SK-N-MC (cell line): ENCODE measurements around the gene COL5A3.

Source experiments
- DNase-seq: peaks from one replicate; pipeline ENCODE4 v3.0.0-alpha.2; 2011; ENCODE audit warnings: low read depth, low spot score
- H3K27ac ChIP-seq: fragments of 200-600 bp; sonication (generic); 2 replicates; pipeline ENCODE4 v1.5.1; 2016; ENCODE audit warnings: mixed run types
- H3K36me3 ChIP-seq: fragments of 200-600 bp; sonication (generic); 2 replicates; pipeline ENCODE4 v1.6.1; 2017; ENCODE audit warnings: antibody characterized with exemption, low read length, mixed read lengths; ENCODE audit not compliant: insufficient read depth
- H3K4me3 ChIP-seq: fragments of 200-600 bp; sonication (generic); 2 replicates; pipeline ENCODE4 v1.5.1; 2016
- H3K9ac ChIP-seq: fragments of 200-600 bp; sonication (generic); 2 replicates; pipeline ENCODE4 v1.8.0; 2017; ENCODE audit warnings: mixed run types, mixed read lengths; ENCODE audit not compliant: insufficient read length
- H3K9me3 ChIP-seq: fragments of 200-600 bp; sonication (generic); 2 replicates; pipeline ENCODE4 v1.6.1; 2017; ENCODE audit warnings: low read depth, mild to moderate bottlenecking, antibody characterized with exemption, low read length, moderate library complexity, mixed read lengths
- EZH2 ChIP-seq: fragments of 200-600 bp; sonication (generic); IDR thresholded peaks from one replicate; pipeline ENCODE4 v1.6.1; 2017; ENCODE audit warnings: antibody characterized with exemption
- FOXP2 ChIP-seq: optimal IDR thresholded peaks from 2 replicates; pipeline ENCODE3; 2011; ENCODE audit warnings: mild to moderate bottlenecking, moderate library complexity; ENCODE audit not compliant: insufficient read depth; ENCODE audit errors: extremely low read length, control extremely low read depth
- POLR2AphosphoS5 ChIP-seq: IDR thresholded peaks from 2 replicates; pipeline ENCODE4 v1.6.1; 2012; ENCODE audit warnings: mild to moderate bottlenecking, low read depth, low read length, borderline replicate concordance

COL5A3 gene

DNA sequence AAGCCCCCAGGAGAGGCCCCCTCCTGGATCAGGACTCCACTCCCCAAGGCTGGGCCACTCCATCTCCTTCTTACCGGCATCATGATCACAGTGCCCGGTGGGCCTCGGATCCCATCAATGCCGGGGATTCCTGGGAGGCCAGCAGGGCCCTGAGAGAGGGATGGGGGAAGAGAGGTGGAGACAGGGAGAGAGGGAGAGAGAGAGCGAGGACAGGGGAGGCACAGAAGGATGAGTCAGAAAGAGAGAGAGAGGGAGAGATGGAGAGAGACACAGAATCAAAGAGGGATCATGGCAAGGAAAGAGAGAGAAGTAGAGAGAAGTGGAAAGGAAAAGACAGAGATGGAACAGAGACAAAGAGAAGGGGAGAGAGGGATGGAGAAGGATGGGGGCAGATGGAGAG, 13.8 kb downstream of the COL5A3 start:
- Histone ChIP-seq H3K27ac (no peak overlapping the region), H3K9me3 (no peaks in the 10 kb centered on the region), H3K4me3 (no peak overlapping the region), H3K36me3 (no peaks in the 10 kb centered on the region), H3K9ac (no peak overlapping the region)
- TF ChIP-seq EZH2, result no peak
- TF ChIP-seq POLR2AphosphoS5, result no peak
- no peak for TF ChIP-seq FOXP2
- DNase-seq, result no peak

DNA sequence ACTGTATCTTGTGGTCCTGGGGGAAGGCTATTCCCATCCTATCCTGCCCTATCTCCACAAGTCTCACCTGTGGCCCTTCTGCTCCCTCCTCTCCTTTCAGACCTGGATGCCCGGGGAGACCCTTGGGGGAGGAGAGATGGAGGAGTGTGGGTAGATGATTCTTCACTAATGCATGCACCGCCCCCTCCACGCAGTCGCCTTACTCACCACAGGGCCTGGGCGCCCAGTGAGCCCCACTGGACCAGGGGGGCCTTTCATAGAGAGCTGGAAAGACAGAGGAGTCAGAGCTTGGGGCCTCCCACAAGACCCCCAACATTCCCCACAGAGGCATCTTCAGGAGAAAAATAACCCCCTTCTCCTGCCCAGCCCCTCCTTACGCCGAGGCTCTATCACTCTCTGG, 14.3 kb downstream of the COL5A3 start:
- Histone ChIP-seq H3K9me3 (no peaks in the 10 kb centered on the region), H3K36me3 (no peaks in the 10 kb centered on the region), H3K9ac (no peak overlapping the region), H3K27ac (no peak overlapping the region), H3K4me3 (no peak overlapping the region)
- DNase-seq, result no peak
- TF ChIP-seq FOXP2 (no peak), EZH2 (no peak), POLR2AphosphoS5 (no peak)

DNA sequence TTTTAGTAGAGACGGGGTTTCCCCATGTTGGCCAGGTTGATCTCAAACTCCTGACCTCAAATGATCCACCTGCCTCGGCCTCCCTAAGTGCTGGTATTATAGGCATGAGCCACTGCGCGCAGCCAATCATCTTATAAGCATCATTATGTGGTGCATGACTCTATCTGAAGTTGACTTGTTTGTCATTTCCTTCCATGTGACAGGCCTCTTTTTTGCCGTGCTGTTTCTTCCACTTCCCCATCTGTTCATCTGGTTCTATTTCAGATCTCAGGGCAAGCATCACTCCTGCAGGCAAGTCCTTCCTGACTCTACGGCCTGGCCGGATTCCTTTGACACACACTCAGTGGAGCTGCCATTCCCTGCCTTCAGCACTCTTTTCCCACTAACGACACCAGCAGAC, 15.2 kb downstream of the COL5A3 start:
- Histone ChIP-seq H3K4me3 (no peak overlapping the region), H3K9ac (no peak overlapping the region), H3K9me3 (no peaks in the 10 kb centered on the region), H3K36me3 (no peaks in the 10 kb centered on the region), H3K27ac (no peak overlapping the region)
- TF ChIP-seq FOXP2 (no peak), EZH2 (no peak), POLR2AphosphoS5 (no peak)
- no peak for DNase-seq

DNA sequence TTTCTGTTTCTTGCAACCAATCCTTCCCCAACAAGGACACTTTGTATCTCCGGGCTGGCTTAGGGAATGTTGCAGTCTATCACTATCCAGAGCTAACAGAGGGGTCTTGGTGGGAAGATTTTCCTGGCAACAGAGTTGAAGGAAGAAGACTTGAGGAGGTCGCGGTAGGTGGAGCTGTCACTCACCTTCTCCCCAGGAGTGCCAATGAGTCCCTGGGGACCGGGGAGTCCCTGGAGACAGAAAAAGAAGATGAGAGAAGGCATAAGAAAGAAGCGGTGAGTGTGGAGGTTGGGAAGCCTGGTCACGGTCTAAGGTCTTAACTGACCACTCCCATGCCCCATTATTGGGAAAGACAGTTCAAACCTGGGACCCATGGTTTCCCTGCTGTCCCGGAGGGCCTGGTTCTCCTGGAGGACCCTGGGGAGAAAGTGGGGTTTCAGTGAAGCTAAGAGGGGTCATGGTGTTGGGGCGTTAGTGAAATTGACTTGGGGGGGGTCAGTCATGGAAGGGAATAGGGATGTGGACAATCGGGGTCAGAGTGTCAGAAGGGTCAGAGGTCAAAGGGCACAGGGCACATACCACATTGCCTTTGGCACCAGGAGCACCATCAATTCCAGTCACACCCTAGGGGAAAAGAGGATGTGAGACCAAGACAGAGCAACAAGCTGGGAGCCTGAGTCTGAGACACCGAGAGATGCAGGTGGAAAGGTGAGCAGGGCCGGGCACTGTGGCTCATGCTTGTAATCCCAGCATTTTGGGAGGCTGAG, 18.7 kb downstream of the COL5A3 start:
- DNase-seq, result no peak
- H3K27ac ChIP-seq, result no peak overlapping the region
- H3K4me3 ChIP-seq, result no peak overlapping the region
- H3K36me3 ChIP-seq, result no peaks in the 10 kb centered on the region
- H3K9me3 ChIP-seq, result no peaks in the 10 kb centered on the region
- TF ChIP-seq EZH2 (no peak), POLR2AphosphoS5 (no peak), FOXP2 (no peak)
- no peak overlapping the region for H3K9ac ChIP-seq

DNA sequence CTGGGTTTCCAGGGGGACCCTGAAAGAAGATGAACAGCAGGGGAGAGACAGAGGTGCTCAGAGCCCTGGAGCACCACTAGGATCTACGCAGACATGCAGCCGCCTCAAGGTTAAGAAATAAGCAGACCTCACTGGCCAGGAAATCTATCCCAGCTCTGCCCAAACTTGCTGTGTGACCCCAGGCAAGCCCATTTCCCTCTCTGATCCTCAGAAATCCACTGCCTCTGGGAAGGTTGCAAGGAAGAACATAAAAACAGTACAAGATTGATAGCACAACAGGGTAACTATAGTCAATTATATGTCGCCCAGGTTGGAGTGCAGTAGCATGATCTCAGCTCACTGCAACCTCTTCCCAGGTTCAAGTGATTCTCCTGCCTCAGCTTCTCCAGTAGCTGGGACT, 20.8 kb downstream of the COL5A3 start:
- no peak overlapping the region for H3K27ac ChIP-seq
- H3K36me3 ChIP-seq, result no peaks in the 10 kb centered on the region
- no peak overlapping the region for H3K9ac ChIP-seq
- H3K9me3 ChIP-seq, result no peaks in the 10 kb centered on the region
- DNase-seq, result no peak
- no peak for TF ChIP-seq FOXP2
- H3K4me3 ChIP-seq, result no peak overlapping the region

DNA sequence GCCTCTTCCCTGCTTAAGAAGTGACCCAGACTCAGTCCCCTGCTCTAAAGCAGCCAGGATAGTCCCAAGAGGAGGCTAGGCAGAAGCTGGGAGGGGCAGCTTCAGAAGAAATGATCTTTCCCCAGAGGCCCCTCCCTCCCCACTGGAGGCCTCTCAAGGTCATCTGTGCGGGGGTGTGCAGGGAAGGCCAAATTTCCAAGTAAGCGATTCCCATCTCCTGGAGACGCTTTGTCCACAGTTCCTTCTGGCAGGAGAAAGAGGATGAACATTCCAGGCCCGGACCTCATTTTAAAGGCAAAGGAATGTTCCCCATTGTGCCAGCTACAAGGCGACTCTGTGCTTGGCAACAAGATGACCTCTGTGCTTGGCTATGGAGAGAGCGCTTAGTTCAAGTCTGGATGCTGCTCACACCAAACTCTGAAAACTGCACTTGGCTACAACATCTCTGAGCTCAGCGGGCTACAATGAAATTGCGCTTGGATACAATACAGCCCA, 23.5 kb downstream of the COL5A3 start:
- no peak for TF ChIP-seq FOXP2
- no peak for TF ChIP-seq EZH2
- TF ChIP-seq POLR2AphosphoS5, result no peak
- Histone ChIP-seq H3K4me3 (no peak overlapping the region), H3K9ac (no peak overlapping the region), H3K27ac (no peak overlapping the region), H3K36me3 (no peaks in the 10 kb centered on the region), H3K9me3 (no peaks in the 10 kb centered on the region)
- no peak for DNase-seq

DNA sequence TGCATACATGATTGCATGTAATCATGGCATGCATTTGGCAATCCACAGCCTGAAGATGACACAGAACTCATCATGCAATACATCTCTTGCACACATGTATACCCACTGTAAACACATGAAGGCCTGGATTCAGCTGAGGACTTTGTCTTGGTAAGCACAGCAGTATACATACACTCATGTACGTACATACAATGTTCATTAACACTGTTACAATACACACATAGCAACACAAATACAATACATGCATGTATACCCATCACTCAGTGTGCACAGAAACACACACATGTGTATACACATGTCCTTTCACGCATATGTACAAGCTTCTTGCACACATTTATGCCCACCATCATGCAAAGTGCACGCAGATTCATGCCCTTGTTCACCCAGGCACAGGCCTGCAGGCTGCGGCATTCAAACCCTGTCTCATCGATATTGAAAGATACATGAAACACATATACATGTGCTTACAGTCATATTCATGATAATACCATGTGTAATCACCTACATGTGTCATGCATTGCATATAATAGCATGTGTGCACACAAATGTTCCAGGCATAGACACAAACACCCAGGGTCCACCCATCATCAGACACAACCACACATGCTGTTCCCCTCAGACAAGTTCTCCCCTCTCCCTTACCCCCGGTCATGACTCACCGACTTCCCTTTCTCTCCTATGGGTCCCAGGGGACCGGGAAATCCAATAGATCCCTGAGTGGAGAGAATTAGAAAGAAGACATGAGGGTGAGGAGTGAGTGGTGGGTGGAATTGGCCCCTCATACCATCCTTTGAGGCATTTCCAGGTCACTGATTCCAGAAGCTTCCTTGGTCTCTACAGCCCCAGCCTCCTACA, 28.7 kb downstream of the COL5A3 start:
- Histone ChIP-seq H3K4me3 (no peak overlapping the region), H3K9ac (no peak overlapping the region), H3K36me3 (no peaks in the 10 kb centered on the region), H3K27ac (no peak overlapping the region), H3K9me3 (no peaks in the 10 kb centered on the region)
- DNase-seq, result no peak
- TF ChIP-seq EZH2, result no peak
- no peak for TF ChIP-seq FOXP2

DNA sequence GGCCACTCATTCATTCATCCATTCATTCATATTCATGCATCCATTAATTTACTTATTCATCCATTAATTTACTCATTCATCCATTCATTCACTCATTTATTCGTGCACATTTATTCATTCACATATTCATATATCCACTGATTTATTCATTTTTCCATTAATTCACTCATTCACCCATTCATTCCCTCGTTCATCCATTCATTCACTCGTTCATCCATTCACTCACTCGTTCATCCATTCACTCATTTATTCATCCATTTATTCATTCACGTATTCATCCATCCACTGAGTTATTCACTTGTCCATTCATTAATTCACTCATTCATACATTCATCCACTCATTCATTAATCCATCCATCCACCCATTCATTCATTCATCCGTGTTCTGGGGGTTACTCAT, 38.2 kb downstream of the COL5A3 start:
- Histone ChIP-seq H3K9me3 (no peaks in the 10 kb centered on the region), H3K27ac (no peak overlapping the region), H3K36me3 (no peaks in the 10 kb centered on the region), H3K4me3 (no peak overlapping the region), H3K9ac (no peak overlapping the region)
- TF ChIP-seq FOXP2, result no peak
- no peak for TF ChIP-seq POLR2AphosphoS5
- no peak for TF ChIP-seq EZH2
- DNase-seq, result no peak
